ENCODE measurements around the gene LMOD2.

DNA sequence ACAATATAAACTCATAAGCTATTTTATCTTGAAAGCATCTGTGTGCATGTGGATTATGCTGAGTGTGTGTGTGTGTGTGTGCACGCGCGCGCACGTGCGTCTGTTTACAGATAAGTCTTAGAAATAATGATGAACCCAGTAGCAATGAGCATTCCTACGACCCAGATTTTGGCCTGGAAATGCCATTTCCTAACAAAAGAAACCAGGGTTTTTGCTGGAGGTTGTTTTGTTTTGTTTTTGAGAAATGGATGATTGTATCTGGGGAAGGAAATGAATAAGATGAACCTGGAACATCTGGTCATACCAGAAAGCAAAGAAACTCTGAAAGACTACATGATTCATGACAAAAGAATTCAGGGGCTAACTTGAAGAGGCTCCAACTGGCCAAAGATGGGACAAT, 22.1 kb upstream of the LMOD2 start:
- TF ChIP-seq MYBL2 (IDR thresholded peaks at IDR 0.05; ENCODE audit: low read depth) (no peak), MYBL2 (CRISPR knock-in tag; IDR thresholded peaks at IDR 0.05; ENCODE audit: borderline replicate concordance) (no peak), KLF16 (IDR thresholded peaks at IDR 0.05) (no peak), U2AF1 (optimal IDR thresholded peaks at IDR 0.05; ENCODE audit: low read depth, low read length) (no peak), ELF2 (CRISPR knock-in tag; IDR thresholded peaks at IDR 0.05) (no peak), MYC (IDR thresholded peaks at IDR 0.05; ENCODE audit: low read depth, low read length) (no peak), MYC (CRISPR knock-in tag; IDR thresholded peaks at IDR 0.05; ENCODE audit: borderline replicate concordance, low read depth) (no peak), ZNF318 (IDR thresholded peaks at IDR 0.05; ENCODE audit: borderline replicate concordance in 1 of 2, low read depth in 1 of 2) (no peak), CHD2 (IDR thresholded peaks at IDR 0.05; ENCODE audit: low read depth, low read length) (no peak), GABPA (tag; conservative IDR thresholded peaks at IDR 0.05; ENCODE audit: low read depth) (no peak), ZNF644 (tag; IDR thresholded peaks at IDR 0.05; ENCODE audit: low read depth) (no peak)
- TF ChIP-seq, protein P1, sequence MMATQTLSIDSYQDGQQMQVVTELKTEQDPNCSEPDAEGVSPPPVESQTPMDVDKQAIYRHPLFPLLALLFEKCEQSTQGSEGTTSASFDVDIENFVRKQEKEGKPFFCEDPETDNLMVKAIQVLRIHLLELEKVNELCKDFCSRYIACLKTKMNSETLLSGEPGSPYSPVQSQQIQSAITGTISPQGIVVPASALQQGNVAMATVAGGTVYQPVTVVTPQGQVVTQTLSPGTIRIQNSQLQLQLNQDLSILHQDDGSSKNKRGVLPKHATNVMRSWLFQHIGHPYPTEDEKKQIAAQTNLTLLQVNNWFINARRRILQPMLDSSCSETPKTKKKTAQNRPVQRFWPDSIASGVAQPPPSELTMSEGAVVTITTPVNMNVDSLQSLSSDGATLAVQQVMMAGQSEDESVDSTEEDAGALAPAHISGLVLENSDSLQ (IDR thresholded peaks at IDR 0.05), result no peak
- TF ChIP-seq, protein P2, sequence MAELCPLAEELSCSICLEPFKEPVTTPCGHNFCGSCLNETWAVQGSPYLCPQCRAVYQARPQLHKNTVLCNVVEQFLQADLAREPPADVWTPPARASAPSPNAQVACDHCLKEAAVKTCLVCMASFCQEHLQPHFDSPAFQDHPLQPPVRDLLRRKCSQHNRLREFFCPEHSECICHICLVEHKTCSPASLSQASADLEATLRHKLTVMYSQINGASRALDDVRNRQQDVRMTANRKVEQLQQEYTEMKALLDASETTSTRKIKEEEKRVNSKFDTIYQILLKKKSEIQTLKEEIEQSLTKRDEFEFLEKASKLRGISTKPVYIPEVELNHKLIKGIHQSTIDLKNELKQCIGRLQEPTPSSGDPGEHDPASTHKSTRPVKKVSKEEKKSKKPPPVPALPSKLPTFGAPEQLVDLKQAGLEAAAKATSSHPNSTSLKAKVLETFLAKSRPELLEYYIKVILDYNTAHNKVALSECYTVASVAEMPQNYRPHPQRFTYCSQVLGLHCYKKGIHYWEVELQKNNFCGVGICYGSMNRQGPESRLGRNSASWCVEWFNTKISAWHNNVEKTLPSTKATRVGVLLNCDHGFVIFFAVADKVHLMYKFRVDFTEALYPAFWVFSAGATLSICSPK (IDR thresholded peaks at IDR 0.05; ENCODE audit: borderline replicate concordance), result no peak
- TF ChIP-seq, protein P3, sequence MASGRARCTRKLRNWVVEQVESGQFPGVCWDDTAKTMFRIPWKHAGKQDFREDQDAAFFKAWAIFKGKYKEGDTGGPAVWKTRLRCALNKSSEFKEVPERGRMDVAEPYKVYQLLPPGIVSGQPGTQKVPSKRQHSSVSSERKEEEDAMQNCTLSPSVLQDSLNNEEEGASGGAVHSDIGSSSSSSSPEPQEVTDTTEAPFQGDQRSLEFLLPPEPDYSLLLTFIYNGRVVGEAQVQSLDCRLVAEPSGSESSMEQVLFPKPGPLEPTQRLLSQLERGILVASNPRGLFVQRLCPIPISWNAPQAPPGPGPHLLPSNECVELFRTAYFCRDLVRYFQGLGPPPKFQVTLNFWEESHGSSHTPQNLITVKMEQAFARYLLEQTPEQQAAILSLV (tag; IDR thresholded peaks at IDR 0.05), result no peak
